OCI-LY3 (cell line): ENCODE data around the gene ITGA3.

Experiments used
- CTCF ChIP-seq: fragments of 200-600, 300-600 bp; sonication (generic); IDR thresholded peaks from 2 replicates; pipeline ENCODE4 v1.5.1; 2014; ENCODE audit warnings: antibody characterized with exemption, low read length, low read depth
- EZH2phosphoT487 ChIP-seq: fragments of 200-600 bp; shearing (Covaris generic); IDR thresholded peaks from 2 replicates; pipeline ENCODE4 v1.6.1; 2018; ENCODE audit warnings: antibody characterized with exemption, mixed run types, low read depth

- no peak for TF ChIP-seq CTCF
- no peak for TF ChIP-seq EZH2phosphoT487
Observed at GRCh38 chr17:50096758-50097157, 40.8 kb downstream of the ITGA3 start.
